HG03520 (cell line): Measurements from ENCODE around the gene MYLK2.
A peak's percentile ranks its signal among the peaks of the same experiment; 100 is the strongest.

Experiments
- ATAC-seq: cut with Tn5 transposase; IDR thresholded peaks from one replicate; pipeline ENCODE4 v1.9.1; 2021; ENCODE audit warnings: mild to moderate bottlenecking, moderate library complexity; ENCODE audit not compliant: unreplicated experiment

MYLK2 gene

GRCh38 chr20:31835554-31835953 is 16.4 kb downstream of the MYLK2 start:
- ATAC-seq: no peak

DNA sequence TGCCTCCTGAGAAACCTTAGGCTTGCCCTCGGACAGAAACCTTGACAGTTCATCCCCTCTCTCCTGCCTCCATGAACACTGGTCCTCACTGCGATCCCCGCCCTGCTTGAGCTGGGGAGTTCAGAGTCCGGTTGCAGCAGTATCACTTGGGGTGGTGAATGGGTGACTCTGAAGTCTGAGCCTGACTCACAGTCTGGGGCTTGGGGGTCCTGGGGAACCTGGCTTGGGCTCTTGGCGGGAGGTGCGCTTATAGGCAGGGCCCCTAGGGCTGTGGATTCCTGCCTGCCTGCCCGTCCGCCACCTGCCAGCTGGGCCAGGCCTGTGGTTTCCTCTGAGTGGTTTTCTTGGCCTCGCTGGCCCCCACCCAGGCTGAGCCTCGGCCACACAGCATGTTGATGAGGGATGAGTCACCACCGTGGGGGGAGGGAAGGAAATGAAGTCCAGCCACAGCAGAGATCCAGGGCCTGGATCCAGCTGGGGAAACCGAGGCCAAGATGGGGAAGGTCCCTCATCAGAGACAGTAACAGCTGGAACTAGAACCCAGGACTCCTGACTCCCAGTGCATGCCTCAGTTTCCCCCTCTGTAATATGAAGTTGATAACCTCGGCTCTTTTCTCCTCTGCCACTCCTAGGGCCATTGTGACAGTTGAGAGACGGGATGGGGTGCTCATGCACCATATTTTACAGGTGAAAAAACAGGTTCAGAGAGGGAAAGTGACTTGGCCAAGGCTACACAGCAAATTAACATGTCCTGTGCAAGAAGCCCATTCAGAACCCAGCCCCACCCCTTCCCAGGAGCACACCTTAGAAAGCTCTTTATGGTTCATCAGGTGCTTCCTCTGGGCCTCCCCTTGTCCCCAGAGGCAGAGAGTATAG is 17.1 kb downstream of the MYLK2 start:
- peak; percentile 65 for ATAC-seq

DNA sequence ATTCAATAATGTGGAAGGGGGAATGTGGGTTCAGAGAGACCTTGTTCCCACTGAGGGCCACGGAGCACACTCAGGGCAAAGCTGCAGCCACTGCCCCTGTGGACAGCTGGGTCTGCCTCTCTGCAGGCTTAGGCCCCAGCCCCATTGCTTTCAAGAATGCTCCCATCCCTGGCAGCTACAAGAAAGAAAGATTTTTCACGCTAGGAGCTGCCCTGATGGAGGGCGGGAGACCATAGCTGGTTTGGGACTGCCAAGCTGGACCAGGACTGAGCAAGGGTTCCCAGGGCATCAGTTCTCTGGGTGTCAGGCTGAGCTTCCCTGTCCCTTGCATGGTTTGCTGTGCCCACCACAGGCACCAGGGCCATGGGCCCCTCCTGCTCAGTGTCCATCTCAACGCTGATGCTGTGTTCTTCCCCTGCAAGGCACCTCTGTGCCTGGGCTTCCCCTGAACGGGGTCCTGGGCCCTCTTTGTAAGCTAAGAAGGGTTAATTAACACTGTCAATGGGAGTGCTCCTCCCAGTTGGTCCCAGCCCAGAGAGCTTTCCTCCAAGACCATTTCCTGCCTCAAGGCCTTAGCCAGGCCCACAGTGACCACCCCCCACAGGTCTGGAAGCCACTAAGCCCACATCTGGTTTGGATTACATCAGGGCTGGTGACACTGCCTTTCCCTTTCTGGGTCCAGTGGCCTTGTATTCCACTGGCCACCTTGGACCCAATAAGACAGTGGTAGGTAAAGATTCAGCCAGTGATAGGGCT is 17.9 kb downstream of the MYLK2 start:
- ATAC-seq: no peak

DNA sequence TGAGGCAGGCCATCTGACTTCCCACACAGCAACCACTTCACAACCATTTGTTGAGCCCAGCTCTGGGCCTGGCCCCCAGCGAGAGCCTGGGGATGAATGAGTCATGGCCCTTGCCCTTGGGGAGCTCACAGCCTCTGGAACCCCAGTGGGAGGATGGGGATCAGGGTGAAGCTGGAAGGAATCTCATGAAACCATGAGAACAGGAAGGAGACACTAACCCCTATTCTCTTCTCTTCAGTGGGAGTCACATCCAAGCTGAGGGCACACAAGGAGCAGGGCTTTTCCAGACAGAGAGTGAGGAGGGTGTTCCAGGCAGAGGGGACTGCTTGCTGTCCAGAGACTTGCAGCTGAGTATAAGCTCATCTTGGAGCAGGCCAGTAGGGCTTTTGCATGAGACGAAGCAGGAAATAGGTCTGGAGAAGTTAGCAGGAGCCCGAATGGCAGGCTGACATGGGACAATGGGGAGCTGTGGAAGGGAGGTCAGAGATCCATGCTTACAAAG is 18.8 kb downstream of the MYLK2 start:
- ATAC-seq: no peak

GRCh38 chr20:31838646-31839292 is 19.6 kb downstream of the MYLK2 start:
- no peak for ATAC-seq

GRCh38 chr20:31839782-31840487 is 20.8 kb downstream of the MYLK2 start:
- ATAC-seq: no peak

DNA sequence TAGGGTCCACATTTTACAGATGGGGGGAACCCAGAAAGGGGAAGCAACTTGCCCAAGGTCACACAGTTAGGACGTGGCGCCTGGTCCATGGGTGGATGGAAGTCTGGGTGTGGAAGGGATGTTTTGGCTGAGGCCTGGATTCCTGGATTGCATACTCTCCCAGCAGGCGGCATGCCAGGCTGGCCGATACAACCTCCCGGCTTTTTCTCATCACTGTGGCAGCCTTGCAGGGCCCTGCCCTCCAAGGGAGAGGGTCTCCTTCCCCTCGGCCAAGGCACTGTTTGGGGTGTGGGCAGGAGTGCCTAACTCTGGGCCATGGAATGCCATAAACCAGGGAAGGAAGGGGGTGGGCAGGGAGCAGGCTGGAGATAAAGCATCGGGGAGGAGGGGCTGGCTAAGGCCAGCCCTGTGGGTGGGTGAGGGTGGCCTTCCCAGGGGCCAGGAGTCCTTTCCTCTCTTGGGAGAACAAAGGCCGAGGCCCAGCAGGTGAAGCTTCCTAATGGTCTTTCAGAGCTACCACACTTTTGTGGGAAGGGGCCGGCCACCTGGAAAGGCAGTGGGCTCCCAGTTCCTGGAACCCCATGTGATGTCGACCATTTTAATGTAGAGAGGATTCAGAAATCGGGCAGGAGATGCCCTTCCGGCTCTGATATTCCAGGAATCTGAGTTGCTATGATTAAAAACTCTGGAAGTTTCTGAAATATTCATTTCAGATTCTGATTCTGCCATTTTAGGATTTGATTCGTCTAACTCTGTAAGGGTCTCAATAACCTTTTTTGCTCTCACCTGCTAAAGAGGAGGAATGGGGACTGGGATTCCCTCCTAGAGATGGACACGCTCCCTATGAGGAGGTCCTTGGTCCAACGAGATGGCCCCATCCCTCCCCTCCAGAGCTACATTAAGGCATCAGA is 22.0 kb downstream of the MYLK2 start:
- no peak for ATAC-seq

- ATAC-seq: no peak
Observed at GRCh38 chr20:31841928-31842327, 22.8 kb downstream of the MYLK2 start.

DNA sequence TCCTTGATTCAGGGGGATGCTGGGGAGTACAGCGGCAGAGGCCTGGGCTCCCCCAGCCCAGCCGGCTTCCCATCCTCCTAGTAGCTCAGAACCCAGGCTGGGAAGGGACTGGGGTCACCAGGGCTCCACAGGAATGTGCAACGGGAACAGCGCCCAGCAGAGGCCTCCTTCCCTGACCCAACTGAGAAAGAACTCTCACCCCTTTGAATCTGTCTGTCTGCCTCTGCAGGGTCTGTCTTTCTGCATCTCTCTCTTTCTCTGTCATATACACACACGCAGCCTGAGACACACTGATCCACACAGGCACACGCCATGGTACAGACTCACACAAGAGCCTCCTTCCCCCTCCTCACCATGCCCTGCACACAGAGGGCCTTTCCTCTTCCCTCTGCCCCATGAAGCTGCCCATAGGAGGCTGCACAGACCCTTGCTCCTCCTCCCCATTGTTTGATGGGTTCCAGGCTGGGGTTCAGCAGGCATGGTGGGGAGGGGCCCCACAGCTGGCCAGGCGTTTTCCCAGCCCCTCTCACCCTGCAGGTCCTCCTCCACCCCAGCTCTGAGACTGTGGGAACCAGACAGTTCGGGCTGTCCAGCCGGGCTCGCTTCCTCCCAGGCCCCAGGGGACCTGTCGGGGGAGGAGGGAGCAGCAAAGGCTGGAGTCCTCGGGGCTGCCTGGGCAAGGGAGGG is 23.5 kb downstream of the MYLK2 start:
- ATAC-seq: no peak

GRCh38 chr20:31843288-31843687 is 24.1 kb downstream of the MYLK2 start:
- no peak for ATAC-seq

DNA sequence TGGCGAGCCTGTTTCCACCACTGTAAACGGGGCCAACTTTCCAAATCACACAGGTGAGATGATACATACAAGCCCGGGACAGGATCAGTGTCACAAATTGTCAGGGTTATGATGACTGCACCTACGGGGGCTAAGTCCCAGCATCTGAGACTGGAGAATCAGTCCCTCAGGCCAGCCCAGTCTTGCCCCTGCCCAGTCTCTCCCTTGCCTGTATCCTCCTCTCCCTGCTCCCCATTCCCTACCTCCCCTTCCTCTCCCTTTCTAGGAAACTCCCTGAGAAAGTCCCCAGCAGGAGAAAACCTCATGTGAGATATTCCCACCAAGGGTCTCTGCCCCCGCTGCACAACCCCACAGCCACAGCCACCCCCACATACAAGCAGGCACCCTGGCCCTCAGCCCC is 24.7 kb downstream of the MYLK2 start:
- no peak for ATAC-seq

GRCh38 chr20:31844737-31845299 is 25.7 kb downstream of the MYLK2 start:
- ATAC-seq: no peak

- ATAC-seq: no peak
Observed at GRCh38 chr20:31845300-31845863, 26.2 kb downstream of the MYLK2 start, which contains the start of gene FOXS1. Gene FOXS1 (minus strand): TSS chr20:31845604. CDS start chr20:31845542, 62 bp downstream.

DNA sequence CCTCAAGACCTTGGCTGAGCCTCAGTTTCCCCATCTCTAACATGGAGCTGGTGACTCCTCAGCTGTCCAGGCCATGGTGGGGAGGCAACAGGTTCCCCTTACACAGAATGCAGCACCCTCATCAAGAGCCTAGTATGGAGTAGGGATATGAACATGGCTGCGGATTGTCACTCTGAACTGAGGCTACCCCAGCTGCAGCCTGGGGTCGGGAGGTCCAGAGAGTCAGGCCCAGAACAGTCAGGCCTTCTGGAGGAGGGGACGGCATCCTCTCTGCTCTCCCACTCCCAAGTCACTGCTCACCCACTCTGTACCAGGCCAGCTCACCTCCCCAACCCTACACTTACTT is 27.6 kb downstream of the MYLK2 start:
- no peak for ATAC-seq

DNA sequence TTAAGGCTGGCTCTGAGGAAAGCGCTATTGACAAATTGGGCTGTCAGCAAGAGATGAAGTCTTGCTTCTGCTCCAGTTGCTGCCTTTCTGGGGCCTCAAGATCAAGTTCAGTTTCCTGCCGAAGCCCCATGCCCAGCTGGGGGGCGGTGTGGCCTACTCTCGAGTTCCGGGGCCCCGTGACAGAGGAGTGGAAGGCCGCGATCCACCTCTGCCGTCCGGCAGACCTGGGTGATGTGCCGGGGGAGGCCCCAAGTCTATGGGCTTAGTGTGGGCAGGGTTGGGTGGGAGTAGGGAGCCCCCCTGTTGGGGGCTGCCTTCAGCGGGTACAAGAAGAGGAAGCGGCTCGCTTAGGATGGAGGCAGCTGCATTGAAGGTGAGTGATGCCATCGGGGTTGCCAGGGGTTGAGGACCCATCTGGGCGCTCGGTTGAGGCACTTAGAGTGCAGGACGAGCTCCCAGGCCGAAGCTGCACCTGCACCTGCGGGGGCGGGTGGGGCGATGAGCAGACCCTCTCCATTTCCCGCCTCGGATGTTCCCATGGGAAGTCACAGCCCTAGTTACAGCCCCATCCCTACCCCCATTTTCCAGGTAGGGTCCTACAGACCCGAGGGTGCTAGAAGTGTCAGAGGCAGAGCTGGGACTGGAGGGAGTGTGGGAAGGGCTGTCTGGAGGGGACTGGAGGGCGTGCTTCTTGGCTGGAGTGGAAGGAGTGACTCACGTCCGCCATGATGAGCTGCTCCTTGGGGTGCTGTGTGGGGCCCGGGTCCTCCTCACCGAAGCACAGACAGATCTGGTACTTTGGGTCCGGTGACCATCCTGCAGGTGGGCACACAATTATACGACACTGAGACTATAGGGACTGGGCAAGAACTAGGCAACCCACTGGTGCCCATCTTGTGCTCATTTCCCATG is 29.2 kb downstream of the MYLK2 start:
- ATAC-seq: no peak

GRCh38 chr20:31849306-31849930 is 30.3 kb downstream of the MYLK2 start:
- no peak for ATAC-seq
